Rectal smooth muscle tissue (tissue), 1 donor: ENCODE data around the gene DDX17.
"Not testable (repeated sequence)": the region's sequence is repeated elsewhere in the genome, so short reads cannot be mapped to it uniquely, and the experiment has no call there.

Source experiments
- H3K27ac ChIP-seq: one replicate; pipeline ENCODE4 v1.7.0; 2013; ENCODE audit warnings: low read depth, low read length, inconsistent platforms
- H3K27me3 ChIP-seq: one replicate; pipeline ENCODE4 v1.7.0; 2013; ENCODE audit warnings: low read length; ENCODE audit not compliant: control insufficient read depth, insufficient read depth
- H3K36me3 ChIP-seq: one replicate; pipeline ENCODE4 v1.7.0; 2013; ENCODE audit warnings: low read length; ENCODE audit not compliant: control insufficient read depth, insufficient read depth
- H3K4me1 ChIP-seq: one replicate; pipeline ENCODE4 v1.7.0; 2013; ENCODE audit warnings: low read length; ENCODE audit not compliant: control insufficient read depth, insufficient read depth
- H3K4me3 ChIP-seq: one replicate; pipeline ENCODE4 v1.7.0; 2013; ENCODE audit warnings: low read length
- H3K9ac ChIP-seq: one replicate; pipeline ENCODE4 v1.7.0; 2013; ENCODE audit warnings: low read length

Gene DDX17

DNA sequence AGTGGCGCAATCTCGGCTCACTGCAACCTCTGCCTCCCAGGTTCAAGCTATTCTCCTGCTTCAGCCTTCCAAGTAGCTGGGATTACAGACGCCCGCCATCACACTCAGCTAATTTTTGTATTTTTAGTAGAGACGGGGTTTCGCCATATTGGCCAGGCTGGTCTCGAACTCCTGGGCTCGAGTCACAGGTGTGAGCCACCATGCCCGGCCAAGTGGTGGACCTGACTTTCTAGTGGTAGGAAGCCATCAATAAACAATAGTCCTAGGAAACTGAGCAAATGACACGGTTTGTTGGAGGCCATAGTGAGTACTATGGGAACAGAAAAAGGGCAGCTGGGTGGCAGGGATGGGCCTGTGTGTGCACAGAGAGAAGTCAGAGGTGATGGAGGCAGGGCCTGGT, 35.9 kb downstream of the DDX17 start:
- not testable (repeated sequence) for H3K27ac ChIP-seq, H3K4me1 ChIP-seq, H3K4me3 ChIP-seq, H3K9ac ChIP-seq, H3K27me3 ChIP-seq, H3K36me3 ChIP-seq

- Histone ChIP-seq H3K27me3 (peaks cover 4% of the 10 kb centered on the region), H3K4me3 (no peak overlapping the region), H3K9ac (no peak overlapping the region), H3K36me3 (no peaks in the 10 kb centered on the region), H3K27ac (no peak overlapping the region), H3K4me1 (peaks cover 3% of the 10 kb centered on the region)
Measured at GRCh38 chr22:38469306-38469781, 36.8 kb downstream of the DDX17 start.

GRCh38 chr22:38468443-38469305, 37.4 kb downstream of the DDX17 start:
- Histone ChIP-seq H3K27me3 (peaks cover 4% of the 10 kb centered on the region), H3K36me3 (no peaks in the 10 kb centered on the region), H3K4me3 (peak overlapping the region; percentile 76), H3K9ac (no peak overlapping the region), H3K27ac (no peak overlapping the region), H3K4me1 (peaks cover 3% of the 10 kb centered on the region)

DNA sequence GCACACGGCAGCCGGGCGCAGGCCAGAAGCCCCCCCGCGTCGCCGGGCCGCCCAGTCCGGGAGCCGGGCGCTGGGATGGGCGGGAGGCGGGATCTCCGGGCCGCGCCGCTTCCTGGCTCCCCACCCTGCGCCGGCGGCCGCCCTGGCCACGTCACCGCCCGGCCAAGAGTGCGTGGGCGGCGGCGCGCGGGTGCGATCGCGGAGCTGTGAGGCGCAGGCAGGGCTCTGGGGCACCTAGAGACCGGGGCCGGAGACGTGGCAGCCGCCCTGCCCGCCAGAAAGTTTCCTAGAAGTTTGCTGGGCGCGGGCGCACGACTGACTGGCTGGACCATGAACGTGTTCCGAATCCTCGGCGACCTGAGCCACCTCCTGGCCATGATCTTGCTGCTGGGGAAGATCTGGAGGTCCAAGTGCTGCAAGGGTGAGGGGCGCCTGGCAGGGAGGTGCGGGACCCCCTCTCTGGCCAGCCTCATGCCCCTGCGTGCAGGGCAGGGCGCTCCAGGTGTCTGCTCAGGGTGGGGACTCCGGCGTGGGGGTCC, 38.1 kb downstream of the DDX17 start, which contains the start of gene KDELR3:
Gene KDELR3 (plus strand): TSS at position 193 of the 539 bp plus-strand sequence. CDS start 138 bp downstream, at position 331.
- H3K27me3 ChIP-seq, result peaks cover 4% of the 10 kb centered on the region
- no peak within 1 kb of the TSS for H3K27ac ChIP-seq
- H3K9ac ChIP-seq, result peak within 1 kb of the TSS; percentile 66
- no peaks in the 10 kb centered on the region for H3K36me3 ChIP-seq
- H3K4me1 ChIP-seq, result peaks cover 3% of the 10 kb centered on the region
- H3K4me3 ChIP-seq, result peak within 1 kb of the TSS; percentile 76

DNA sequence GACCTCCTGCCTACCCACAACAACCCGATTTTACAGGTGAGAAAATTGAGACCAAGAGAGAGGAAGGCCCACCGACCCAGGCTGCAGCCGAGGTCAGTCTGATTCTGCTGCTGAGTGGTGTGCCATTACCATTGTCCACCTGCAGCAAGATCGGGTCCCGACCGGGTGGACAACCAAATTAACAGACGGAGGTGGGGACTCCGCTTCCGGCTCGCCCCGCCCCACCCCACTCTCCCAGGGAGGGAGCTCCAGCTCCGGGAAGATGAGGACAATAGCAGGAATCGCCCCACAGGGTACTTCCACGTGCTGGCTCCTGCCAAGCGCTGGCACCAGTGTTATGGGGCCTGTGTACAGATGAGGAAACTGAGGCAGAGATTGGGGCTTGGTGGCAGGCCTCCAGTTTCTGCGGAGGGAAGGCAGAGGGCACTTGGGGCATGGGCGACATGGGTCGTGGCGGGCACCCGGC, 38.6 kb downstream of the DDX17 start:
- Histone ChIP-seq H3K4me1 (peaks cover 3% of the 10 kb centered on the region), H3K27me3 (peaks cover 4% of the 10 kb centered on the region), H3K4me3 (peak overlapping the region; percentile 76), H3K36me3 (no peaks in the 10 kb centered on the region), H3K9ac (peak overlapping the region; percentile 30), H3K27ac (no peak overlapping the region)

GRCh38 chr22:38465673-38466490, 40.2 kb downstream of the DDX17 start:
- H3K4me3 ChIP-seq, result no peak overlapping the region
- H3K27me3 ChIP-seq, result peaks cover 9% of the 10 kb centered on the region
- peaks cover 3% of the 10 kb centered on the region for H3K4me1 ChIP-seq
- H3K27ac ChIP-seq, result no peak overlapping the region
- no peak overlapping the region for H3K9ac ChIP-seq
- no peaks in the 10 kb centered on the region for H3K36me3 ChIP-seq

DNA sequence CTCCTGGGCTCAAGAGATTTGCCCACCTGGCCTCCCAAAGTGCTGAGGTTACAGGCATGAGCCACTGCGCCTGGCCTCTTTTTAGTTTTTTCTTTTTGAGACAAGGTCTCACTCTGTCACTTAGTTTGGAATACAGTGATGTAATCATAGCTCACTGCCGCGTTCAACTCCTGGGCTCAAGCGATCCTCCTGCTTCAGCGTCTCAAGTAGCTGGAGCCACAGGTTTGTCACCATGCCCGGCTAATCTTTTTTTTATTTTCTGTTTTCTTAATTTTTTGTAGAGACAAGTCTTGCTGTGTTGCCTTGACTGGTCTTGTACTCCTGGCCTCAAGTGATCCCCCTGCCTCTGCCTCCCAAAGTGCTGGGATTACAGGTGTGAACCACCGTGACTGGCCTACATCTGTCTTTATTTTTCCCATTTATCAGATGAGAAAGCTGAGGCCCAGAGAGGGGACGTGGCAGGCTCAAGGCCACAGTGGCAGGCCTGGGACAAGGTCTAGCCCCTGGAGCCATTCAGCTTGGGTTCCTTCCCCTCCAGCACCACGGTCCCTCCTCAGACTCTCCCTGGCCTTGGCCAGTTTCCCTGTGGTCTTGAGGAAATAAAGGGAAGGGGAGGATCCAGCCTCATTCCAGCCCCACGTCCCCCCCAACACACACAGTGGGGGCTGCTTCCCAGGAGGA, 41.0 kb downstream of the DDX17 start:
- Histone ChIP-seq H3K36me3 (no peaks in the 10 kb centered on the region), H3K27ac (no peak overlapping the region), H3K4me3 (no peak overlapping the region), H3K9ac (no peak overlapping the region), H3K4me1 (peaks cover 3% of the 10 kb centered on the region), H3K27me3 (peaks cover 13% of the 10 kb centered on the region)

DNA sequence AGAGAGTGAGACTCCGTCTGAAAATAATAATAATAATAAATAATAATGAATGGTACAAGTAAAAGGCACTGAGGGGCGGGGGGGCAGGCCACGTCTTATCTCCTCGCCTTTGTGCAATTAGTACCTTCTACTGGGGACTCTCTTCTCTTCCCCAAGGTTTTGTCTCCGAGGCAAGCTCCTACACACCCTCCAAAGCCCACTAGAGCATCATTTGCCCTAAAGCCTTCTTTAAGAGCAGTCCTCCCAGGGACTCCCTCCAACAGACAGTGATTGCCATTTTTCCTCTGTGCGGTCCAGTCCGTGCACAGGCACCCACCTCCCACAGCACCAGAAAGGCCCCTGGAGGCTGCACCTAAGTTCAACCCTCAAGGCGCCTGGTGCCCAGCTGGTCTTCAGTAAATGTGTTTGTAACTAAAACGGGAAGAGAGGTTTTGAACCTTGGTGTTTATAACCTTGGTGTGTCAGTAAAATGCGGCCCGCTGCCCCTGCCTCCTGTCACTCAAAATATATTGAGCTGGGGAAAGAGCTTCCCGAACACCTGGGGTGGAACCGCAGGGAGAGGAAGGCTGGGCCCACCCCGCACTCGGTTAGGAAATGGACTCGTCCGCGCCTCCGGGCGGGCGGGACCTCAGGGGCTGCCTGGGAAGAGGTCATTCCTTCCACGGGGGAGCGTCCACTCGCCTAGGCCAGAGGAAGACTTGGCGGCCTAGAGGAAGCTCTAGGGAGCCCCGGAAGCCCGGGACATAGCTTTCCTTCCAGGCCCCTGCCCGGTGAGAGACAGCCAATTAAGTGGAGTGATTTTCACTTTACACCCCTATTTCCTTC, 42.9 kb downstream of the DDX17 start:
- H3K4me3 ChIP-seq, result peak overlapping the region; percentile 21
- no peaks in the 10 kb centered on the region for H3K36me3 ChIP-seq
- peaks cover 18% of the 10 kb centered on the region for H3K27me3 ChIP-seq
- no peak overlapping the region for H3K27ac ChIP-seq
- no peak overlapping the region for H3K9ac ChIP-seq
- H3K4me1 ChIP-seq, result peaks cover 3% of the 10 kb centered on the region

- no peak overlapping the region for H3K27ac ChIP-seq
- H3K36me3 ChIP-seq, result no peaks in the 10 kb centered on the region
- peak overlapping the region; percentile 27 for H3K4me3 ChIP-seq
- no peak overlapping the region for H3K9ac ChIP-seq
- H3K4me1 ChIP-seq, result no peaks in the 10 kb centered on the region
- H3K27me3 ChIP-seq, result peaks cover 31% of the 10 kb centered on the region
Measured at GRCh38 chr22:38461414-38462081, 44.6 kb downstream of the DDX17 start.

GRCh38 chr22:38461057-38461413, 45.1 kb downstream of the DDX17 start:
- H3K9ac ChIP-seq, result no peak overlapping the region

GRCh38 chr22:38460426-38460840, 45.7 kb downstream of the DDX17 start:
- Histone ChIP-seq H3K27me3 (peaks cover 27% of the 10 kb centered on the region), H3K9ac (no peak overlapping the region), H3K36me3 (no peaks in the 10 kb centered on the region), H3K27ac (no peak overlapping the region), H3K4me3 (no peak overlapping the region), H3K4me1 (no peaks in the 10 kb centered on the region)

More at GRCh38 chr22:38461057-38461413, 45.1 kb downstream of the DDX17 start:
- Histone ChIP-seq H3K4me1 (no peaks in the 10 kb centered on the region), H3K4me3 (no peak overlapping the region), H3K27ac (no peak overlapping the region), H3K27me3 (peaks cover 27% of the 10 kb centered on the region), H3K36me3 (no peaks in the 10 kb centered on the region)
